K562 (cell line): Measurements from ENCODE around the gene LIPE. TPM values are rescaled to one million over a fixed set of nuclear protein-coding genes. Genes with fewer than 3 reads are reported as not detected.

Experiments
- ATAC-seq: fragments of 200-7000 bp; cut with Tn5 transposase; 3 replicates; pipeline ENCODE4 v1.9.1; 2020; ENCODE audit warnings: moderate library complexity
- BruUV-seq: library from RNA; stranded (reverse); fragments of 400-500 nt; replicated peaks from 2 replicates; lab custom pipeline; 2021; lab: Mats Ljungman, UMichigan
- CTCF ChIA-PET: fragments of 300-600 bp; formaldehyde crosslinking; extraction: SDS; loops from one replicate; lab custom pipeline; 2021; ENCODE audit warnings: low intra/inter-chr PET ratio; lab: Yijun Ruan, JAX
- POLR2A ChIA-PET: fragments of 300-600, 350-650 bp; sonication (Branson Sonifier 250); formaldehyde crosslinking; extraction: SDS; loops from one replicate; lab custom pipeline; 2021; ENCODE audit warnings: antibody characterized with exemption, inconsistent platforms; lab: Yijun Ruan, JAX
- DNase-seq, 4 experiments: peaks; one replicate each; pipeline versions ENCODE4 v3.0.0 to v3.0.0-alpha.2; 2011 to 2018; ENCODE audit warnings: low spot score in 3 of 4, mixed read lengths in 3 of 4; ENCODE audit errors: extremely low read depth in 1 of 4
- FAIRE-seq: peaks from 2 replicates; lab custom pipeline; 2011; peaks lifted over from hg19 to GRCh38; lab: Jason Lieb, UNC
- H2AFZ ChIP-seq: 2 replicates; pipeline ENCODE4 v1.6.0; 2011; ENCODE audit warnings: low read depth, low read length, control low read depth, inconsistent platforms
- H3K27ac ChIP-seq: fragments of 200-600 bp; 3 replicates; pipeline ENCODE4 v1.8.0; 2011; ENCODE audit warnings: low read depth, mild to moderate bottlenecking, control low read depth, inconsistent platforms, low read length, moderate library complexity, mixed read lengths; ENCODE audit errors: extremely low read depth
- H3K27me3 ChIP-seq, 2 experiments: fragments of 300-600 bp in 1 of 2; 2 replicates in 1 of 2; 3 replicates in 1 of 2; pipeline versions ENCODE4 v1.6.0 to v1.8.0; 2011; ENCODE audit warnings: inconsistent platforms in 2 of 2, low read length in 2 of 2, mild to moderate bottlenecking in 1 of 2, mixed read lengths in 1 of 2, moderate library complexity in 1 of 2; ENCODE audit not compliant: control insufficient read depth in 2 of 2, insufficient read depth in 2 of 2
- H3K36me3 ChIP-seq: fragments of 300-600 bp; 3 replicates; pipeline ENCODE4 v1.8.0; 2011; ENCODE audit warnings: mild to moderate bottlenecking, low read length, inconsistent platforms; ENCODE audit not compliant: control insufficient read depth, insufficient read depth
- H3K4me1 ChIP-seq, 2 experiments: fragments of 200-600 bp in 1 of 2; replicated peaks in 1 of 2; 2 replicates in 1 of 2; 3 replicates in 1 of 2; pipeline versions ENCODE4 v1.5.1 to v1.8.0; 2011; ENCODE audit warnings: inconsistent platforms in 2 of 2, low read length in 2 of 2, mild to moderate bottlenecking in 1 of 2, mixed read lengths in 1 of 2, moderate library complexity in 1 of 2; ENCODE audit not compliant: control insufficient read depth in 2 of 2, insufficient read depth in 2 of 2
- H3K4me2 ChIP-seq: 2 replicates; pipeline ENCODE4 v1.6.1; 2011; ENCODE audit warnings: low read length, control low read depth, inconsistent platforms, mixed read lengths; ENCODE audit not compliant: insufficient read depth
- H3K4me3 ChIP-seq: fragments of 200-600 bp; sonication (generic), shearing (Covaris generic); 2 replicates; pipeline ENCODE4 v1.5.1; 2016; ENCODE audit warnings: control low read depth, inconsistent platforms
- H3K79me2 ChIP-seq: fragments of 200-600 bp; 3 replicates; pipeline ENCODE4 v1.8.0; 2011; ENCODE audit warnings: low read length, inconsistent platforms; ENCODE audit not compliant: control insufficient read depth, insufficient read depth
- H3K9ac ChIP-seq, 2 experiments: 2 replicates each; pipeline versions ENCODE4 v1.6.0 to v1.6.1; 2011; ENCODE audit warnings: low read depth in 2 of 2, low read length in 2 of 2, control low read depth in 1 of 2, inconsistent platforms in 1 of 2, mild to moderate bottlenecking in 1 of 2, mixed read lengths in 1 of 2; ENCODE audit not compliant: insufficient read depth in 1 of 2
- H3K9me1 ChIP-seq: one replicate; pipeline ENCODE4 v1.6.0; 2011; ENCODE audit warnings: inconsistent platforms, mild to moderate bottlenecking, low read length, moderate library complexity; ENCODE audit not compliant: control insufficient read depth, insufficient read depth
- H3K9me3 ChIP-seq: replicated peaks from 2 replicates; pipeline ENCODE4 v1.5.1; 2011; ENCODE audit warnings: low read depth, low read length, inconsistent platforms; ENCODE audit not compliant: control insufficient read depth, insufficient read depth
- H4K20me1 ChIP-seq: replicated peaks from 2 replicates; pipeline ENCODE4 v1.6.1; 2011; ENCODE audit warnings: low read length, inconsistent platforms, mixed read lengths; ENCODE audit not compliant: control insufficient read depth, insufficient read depth
- AFF4 ChIP-seq: sonication (generic); formaldehyde crosslinking; IDR thresholded peaks from 2 replicates; pipeline ENCODE4 v1.8.0; 2023; ENCODE audit warnings: mild to moderate bottlenecking, missing genetic modification reagents
- BRD4 ChIP-seq: fragments of 200-600 bp; sonication (generic); IDR thresholded peaks from 2 replicates; pipeline ENCODE4 v1.6.1; 2017; ENCODE audit warnings: inconsistent platforms
- DLX4 ChIP-seq: fragments of 250-450 bp; sonication (Bioruptor Pico); IDR thresholded peaks from 2 replicates; pipeline ENCODE4 v1.6.1; 2021; ENCODE audit warnings: mild to moderate bottlenecking
- HCFC1 ChIP-seq: IDR thresholded peaks from 2 replicates; pipeline ENCODE4 v1.6.1; 2012; ENCODE audit warnings: low read depth, low read length, improper control_type of control experiment
- HNRNPUL1 ChIP-seq: fragments of 200-400 bp; formaldehyde crosslinking; IDR thresholded peaks from 2 replicates; pipeline ENCODE4 v1.6.1; 2017; ENCODE audit warnings: low read length
- NUFIP1 ChIP-seq: fragments of 450-650 bp; IDR thresholded peaks from 2 replicates; pipeline ENCODE4 v1.6.1; 2018; ENCODE audit not compliant: partially characterized antibody
- RFX1 ChIP-seq: fragments of 450-650 bp; IDR thresholded peaks from 2 replicates; pipeline ENCODE4 v1.6.1; 2016; ENCODE audit warnings: mild to moderate bottlenecking, moderate library complexity
- TAF15 ChIP-seq: fragments of 200-400 bp; formaldehyde crosslinking; IDR thresholded peaks from 2 replicates; pipeline ENCODE4 v1.6.1; 2017; ENCODE audit warnings: mild to moderate bottlenecking, low read depth, low read length, moderate library complexity
- TRIM24 ChIP-seq, 2 experiments: fragments of 450-650 bp; IDR thresholded peaks; 2 replicates each; pipeline ENCODE4 v1.6.1; 2016
- USF2 ChIP-seq: sonication (generic); formaldehyde crosslinking; IDR thresholded peaks from 2 replicates; pipeline ENCODE4 v1.5.0; 2020; ENCODE audit warnings: missing genetic modification reagents
- ZNF274 ChIP-seq: IDR thresholded peaks from 2 replicates; pipeline ENCODE4 v1.6.1; 2011; ENCODE audit warnings: low read depth, mild to moderate bottlenecking, low read length, moderate library complexity, borderline replicate concordance
- WGBS: fragments of 100-300 bp; shearing (Covaris generic); methylation state at CpG from one replicate; pipeline ENCODE4 v1.1.6; 2016; ENCODE audit warnings: low coverage, mixed read lengths; ENCODE audit not compliant: insufficient coverage; ENCODE audit errors: missing lambda C conversion rate; 5-methylcytosine and 5-hydroxymethylcytosine counted together
- in situ Hi-C: fragments of 300-500 bp; cut with MboI; formaldehyde crosslinking; loops from 4 replicates; pipeline ENCODE4 v1.15.0; 2018; ENCODE audit warnings: inconsistent platforms, mixed read lengths
- intact Hi-C: fragments of 100-400 bp; cut with micrococcal nuclease; formaldehyde crosslinking; loops from 2 replicates; pipeline ENCODE4 v1.14.2; 2022
- polyA plus RNA-seq, 8 experiments: library from polyadenylated mRNA; depleted of rRNA in 4 of 8; stranded (reverse) in 5 of 8; unstranded in 3 of 8; fragments of >200 nt; fragmentation: Nextera tagmentation in 2 of 8; fragmentation: Illumina TruSeq in 1 of 8; extraction: Ambion mirVana in 2 of 8; extraction: Trizol in 1 of 8; gene quantifications; 2 replicates each; pipeline versions ENCODE4 v1.2.1 to v1.2.3, GENCODE V29; 2011 to 2014; ENCODE audit warnings: inconsistent platforms in 1 of 8, missing spikeins in 1 of 8
- total RNA-seq, 7 experiments: library from RNA; depleted of rRNA in 6 of 7; stranded (reverse); fragments of >200 nt in 6 of 7; fragmentation: Illumina TruSeq in 2 of 7; extraction: Trizol in 2 of 7; gene quantifications; 2 replicates each; pipeline versions ENCODE4 v1.2.1 to v1.2.3, GENCODE V29; 2011 to 2021; ENCODE audit warnings: low replicate concordance in 1 of 7

LIPE gene
- total and polyA plus RNA-seq, 9 of the 15 experiments (the other 6 are each of a cell fraction or from before 2014, with no cell fraction given), result 0.22 TPM; not detected in 8

GRCh38 chr19:42409477-42409876 lies 17.7 kb downstream of the LIPE start:
- DNase-seq, result no peak
- no peak for ATAC-seq
- Histone ChIP-seq H2AFZ (no peak overlapping the region), H3K4me1 (peaks cover 0 to 42% of the 10 kb centered on the region in 2 experiments; a peak in 2 of 5 replicates), H4K20me1 (peaks cover 34% of the 10 kb centered on the region), H3K9ac (no peak overlapping the region; a peak in 1 of 4 replicates), H3K4me3 (no peak overlapping the region), H3K36me3 (no peaks in the 10 kb centered on the region), H3K27me3 (peaks cover 6 to 8% of the 10 kb centered on the region in 2 experiments; a peak in 4 of 5 replicates), H3K4me2 (no peak overlapping the region), H3K79me2 (no peaks in the 10 kb centered on the region), H3K9me1 (no peaks in the 10 kb centered on the region), H3K27ac (no peak overlapping the region), H3K9me3 (no peaks in the 10 kb centered on the region)
- ChIA-PET POLR2A (interaction anchor here (0.6 to 0.7 kb wide), 2 partner anchors 13 to 401 kb away, joined by 3 read pairs; no protein-coding TSS in a partner anchor), CTCF (interaction anchor here (0.5 kb wide), 1 partner anchor 24 kb away, joined by 3 read pairs; no protein-coding TSS in a partner anchor)
- no peak for TF ChIP-seq RFX1
- no peak for TF ChIP-seq HCFC1
- TF ChIP-seq TAF15, result no peak
- TF ChIP-seq TRIM24 (IDR thresholded peaks at IDR 0.05), result no peak
- TF ChIP-seq DLX4 (CRISPR knock-in tag), result no peak
- TF ChIP-seq NUFIP1, result no peak
- TF ChIP-seq BRD4, result no peak
- no peak for TF ChIP-seq HNRNPUL1
- no peak for TF ChIP-seq AFF4 (CRISPR knock-in tag)
- TF ChIP-seq ZNF274, result no peak
- TF ChIP-seq USF2 (CRISPR knock-in tag), result no peak
- no peak for FAIRE-seq
- 30% methylated on average over 6 of the region's 6 CpGs for WGBS
- in situ Hi-C loops (no loop called here), intact Hi-C loops (no loop called here)
- no TSS peak for BruUV-seq
